HG03378 (cell line): ENCODE results near the gene NTHL1.
"Not testable (repeated sequence)": the region's sequence is repeated elsewhere in the genome, so short reads cannot be mapped to it uniquely, and the experiment has no call there.

Source experiments
- ATAC-seq: cut with Tn5 transposase; IDR thresholded peaks from one replicate; pipeline ENCODE4 v1.9.1; 2021; ENCODE audit warnings: mild to moderate bottlenecking, moderate library complexity; ENCODE audit not compliant: unreplicated experiment

Gene NTHL1

DNA sequence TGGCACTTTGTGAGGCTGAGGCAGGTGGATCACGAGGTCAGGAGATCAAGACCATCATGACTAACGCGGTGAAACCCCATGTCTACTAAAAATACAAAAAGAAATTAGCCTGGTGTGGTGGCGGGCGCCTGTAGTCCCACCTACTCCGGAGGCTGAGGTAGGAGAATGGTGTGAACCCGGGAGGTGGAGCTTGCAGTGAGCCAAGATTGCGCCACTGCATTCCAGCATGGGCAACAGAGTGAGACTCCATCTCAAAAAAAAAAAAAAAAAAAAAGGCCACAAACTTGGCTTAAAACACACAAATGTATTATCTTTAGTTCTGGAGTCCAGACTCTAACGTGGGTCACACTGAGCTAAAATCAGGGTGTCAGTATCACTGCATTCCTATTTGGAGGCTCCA, 35.9 kb downstream of the NTHL1 start:
- not testable (repeated sequence) for ATAC-seq

DNA sequence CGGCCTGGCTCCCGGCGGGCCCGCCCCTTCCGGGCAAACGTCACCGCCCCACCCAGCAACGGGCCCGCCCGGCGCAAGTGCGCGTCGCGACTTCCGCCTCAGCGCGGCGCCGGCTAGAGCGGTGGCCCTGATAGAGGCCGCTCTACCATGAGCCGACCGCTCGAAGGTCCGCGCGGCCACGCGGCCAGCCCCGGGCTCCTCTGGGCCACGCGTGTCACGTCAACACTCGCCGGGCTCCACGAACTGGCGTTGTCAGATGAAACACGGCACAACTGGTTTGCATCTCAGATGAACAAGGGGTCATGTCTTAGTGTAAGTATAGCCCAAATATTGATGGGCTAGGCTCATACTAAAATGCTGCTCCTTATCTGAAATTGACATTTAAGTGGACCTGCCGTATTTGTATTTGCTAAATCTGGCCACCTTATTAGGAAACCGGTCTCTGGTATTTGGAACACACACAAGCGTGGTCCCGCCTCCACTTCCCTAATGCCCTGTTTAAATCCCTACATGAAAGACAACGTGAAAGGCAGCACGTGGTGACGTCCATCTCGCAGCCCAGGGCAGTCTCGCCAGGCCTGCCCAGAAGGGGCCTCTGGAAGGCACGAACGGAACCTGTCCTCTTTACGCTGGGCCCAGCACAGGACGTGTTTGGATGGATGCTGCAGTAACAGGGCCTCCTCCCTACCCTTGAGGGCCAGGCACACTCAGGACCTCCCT, 37.7 kb downstream of the NTHL1 start, which contains the start of gene ZNF598:
ZNF598 (minus strand) TSS at position 31 of the 720 bp plus-strand sequence.
- no peak for ATAC-seq

DNA sequence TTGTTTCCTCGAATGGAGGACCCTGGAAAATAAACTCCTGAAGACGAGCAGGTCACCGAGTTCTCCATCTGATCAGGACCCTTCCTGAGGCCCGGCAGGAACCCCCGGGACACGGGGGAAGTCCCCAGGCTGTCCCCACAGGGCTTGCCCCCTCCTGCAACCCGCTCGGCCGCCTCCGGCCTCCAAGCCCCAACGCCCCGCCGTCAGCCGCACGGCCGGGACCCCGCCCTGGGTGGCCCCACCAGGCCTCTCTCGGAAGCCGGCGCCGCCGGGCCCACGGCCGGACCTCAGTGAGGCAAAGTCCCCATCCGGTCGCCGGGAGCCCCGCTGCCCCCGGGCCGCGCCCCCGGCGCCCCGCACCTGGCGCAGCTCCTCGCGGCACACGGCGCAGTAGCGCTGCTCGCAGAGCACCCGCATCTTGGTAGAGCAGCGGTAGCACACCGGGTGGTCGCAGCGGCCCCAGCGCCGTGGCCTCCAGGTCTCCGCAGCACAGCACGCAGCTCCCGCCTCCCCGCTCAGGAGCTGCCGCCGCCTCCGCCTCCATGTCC, 38.4 kb downstream of the NTHL1 start:
- no peak for ATAC-seq

DNA sequence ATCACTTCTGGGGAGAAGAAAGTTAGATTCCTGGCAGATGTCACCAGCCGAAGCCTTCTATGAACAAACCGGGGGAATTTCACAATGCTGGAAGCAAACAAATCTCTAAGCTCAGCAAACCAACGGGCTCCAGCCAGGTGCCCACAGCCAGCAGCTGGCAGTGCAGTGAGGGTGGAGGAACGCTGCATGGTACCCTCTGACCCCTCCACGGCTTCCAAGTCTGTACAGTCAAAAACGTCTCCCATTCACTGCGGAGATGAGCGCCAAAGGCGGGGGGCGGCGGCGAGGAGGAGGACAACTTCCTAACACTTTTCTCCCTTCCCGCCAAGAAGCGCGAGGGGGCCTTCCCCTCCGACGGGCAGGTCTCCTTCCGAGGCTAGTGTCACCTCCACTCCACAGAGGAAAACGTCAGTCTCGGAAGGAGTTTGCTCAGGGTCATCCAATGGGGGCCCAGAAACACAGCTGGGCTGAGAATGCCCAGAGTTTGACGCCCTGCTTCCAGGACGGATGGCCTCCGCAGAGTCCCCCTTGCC, 38.9 kb downstream of the NTHL1 start:
- no peak for ATAC-seq

DNA sequence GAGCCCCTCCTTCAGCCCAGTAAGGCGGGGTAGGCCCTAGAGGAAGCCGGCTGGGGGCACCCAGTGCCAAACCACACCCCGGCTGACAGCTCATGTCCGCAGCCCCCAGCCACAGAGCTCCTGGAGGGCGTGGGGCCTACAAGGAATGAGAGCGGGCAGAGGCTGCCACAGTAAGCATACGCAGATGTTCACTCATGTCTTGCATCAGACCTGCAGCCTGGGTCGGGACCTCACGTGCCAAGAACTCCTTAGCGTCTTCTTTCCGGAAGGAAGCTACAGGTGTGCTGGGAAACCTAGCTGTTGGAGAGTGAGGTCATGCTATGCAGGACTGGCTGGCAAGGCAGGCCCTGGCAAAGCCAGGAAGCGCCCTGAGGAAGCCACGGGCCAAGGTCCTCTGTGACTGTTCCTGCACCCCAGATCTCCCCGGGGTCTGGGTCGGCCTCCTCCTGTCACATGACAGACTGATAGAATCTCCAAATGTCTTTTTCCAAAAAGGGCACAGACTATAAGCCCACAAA, 39.6 kb downstream of the NTHL1 start:
- no peak for ATAC-seq

DNA sequence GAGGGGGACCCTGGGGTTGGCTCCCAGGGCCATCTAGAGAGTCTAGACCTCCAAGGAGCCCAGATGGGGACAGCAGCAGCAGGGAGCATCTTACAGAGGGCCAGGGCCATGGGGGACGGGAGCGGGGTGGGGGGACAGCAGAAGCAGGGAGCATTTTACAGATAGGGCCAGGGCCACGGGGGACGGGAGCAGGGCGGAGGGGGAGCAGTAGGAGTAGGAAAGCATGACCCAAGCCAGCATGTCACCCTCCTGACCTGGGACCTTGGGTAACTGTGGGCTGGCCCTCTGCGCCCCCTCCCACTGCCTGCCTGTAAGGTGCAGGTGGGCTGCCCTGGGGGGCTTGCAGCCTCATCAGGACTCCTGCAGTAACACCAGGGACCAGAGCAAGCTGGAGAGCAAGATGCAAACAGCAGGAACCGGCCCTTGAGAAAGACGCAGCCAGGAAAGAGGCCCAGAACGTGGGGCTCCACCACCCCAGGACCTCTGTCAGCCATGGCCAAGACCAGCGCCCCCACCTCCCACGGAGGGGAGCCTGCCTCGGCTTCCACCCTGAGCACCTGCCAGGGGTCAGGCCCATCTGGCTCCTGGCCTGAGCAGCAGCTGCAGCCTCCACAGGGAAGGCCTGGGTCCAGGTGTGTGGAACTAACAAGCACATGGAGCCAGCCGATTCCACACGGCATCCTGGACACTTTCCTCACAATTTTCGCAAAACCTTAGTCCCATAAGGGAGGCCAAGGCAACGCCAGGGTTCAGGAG, 40.4 kb downstream of the NTHL1 start:
- no peak for ATAC-seq

DNA sequence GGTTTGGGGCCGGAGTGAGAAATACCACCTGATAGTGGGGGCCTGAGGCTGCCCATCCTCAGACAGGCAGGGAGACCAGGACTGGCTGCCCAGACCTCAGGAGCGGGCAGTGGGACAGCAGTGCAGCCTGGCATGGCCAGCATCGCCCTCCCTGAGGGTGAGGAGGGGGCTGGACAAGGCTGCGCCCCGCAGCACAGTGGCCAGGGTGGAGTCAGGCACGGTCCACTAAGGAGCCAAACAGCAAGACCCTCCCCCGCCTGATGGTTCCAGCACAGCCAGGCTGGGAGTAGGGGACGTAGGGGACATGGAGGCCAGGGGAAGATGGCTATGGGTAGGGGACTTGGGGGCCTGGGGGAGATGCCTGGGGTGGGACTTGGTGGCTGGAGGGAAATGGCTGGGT, 41.3 kb downstream of the NTHL1 start:
- no peak for ATAC-seq

DNA sequence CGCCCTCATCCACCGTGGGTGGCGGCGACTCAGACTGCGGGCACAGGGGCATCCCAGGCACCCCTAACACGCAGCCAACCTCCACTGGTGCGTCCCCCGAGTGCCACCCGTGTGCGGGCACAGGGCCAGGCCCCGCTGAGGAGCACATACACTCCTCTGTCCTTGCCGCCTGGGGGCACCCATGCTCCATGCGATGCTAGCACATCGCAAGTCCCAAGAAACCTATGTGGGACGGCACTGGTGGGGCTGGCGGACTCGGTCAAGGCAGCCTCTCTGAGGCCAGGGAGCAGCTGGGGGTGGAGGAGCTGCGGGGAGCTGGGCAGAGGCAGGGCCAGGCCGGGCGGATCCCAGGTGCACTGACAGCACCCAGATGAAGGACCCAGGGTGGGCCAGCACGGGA, 42.0 kb downstream of the NTHL1 start:
- no peak for ATAC-seq

DNA sequence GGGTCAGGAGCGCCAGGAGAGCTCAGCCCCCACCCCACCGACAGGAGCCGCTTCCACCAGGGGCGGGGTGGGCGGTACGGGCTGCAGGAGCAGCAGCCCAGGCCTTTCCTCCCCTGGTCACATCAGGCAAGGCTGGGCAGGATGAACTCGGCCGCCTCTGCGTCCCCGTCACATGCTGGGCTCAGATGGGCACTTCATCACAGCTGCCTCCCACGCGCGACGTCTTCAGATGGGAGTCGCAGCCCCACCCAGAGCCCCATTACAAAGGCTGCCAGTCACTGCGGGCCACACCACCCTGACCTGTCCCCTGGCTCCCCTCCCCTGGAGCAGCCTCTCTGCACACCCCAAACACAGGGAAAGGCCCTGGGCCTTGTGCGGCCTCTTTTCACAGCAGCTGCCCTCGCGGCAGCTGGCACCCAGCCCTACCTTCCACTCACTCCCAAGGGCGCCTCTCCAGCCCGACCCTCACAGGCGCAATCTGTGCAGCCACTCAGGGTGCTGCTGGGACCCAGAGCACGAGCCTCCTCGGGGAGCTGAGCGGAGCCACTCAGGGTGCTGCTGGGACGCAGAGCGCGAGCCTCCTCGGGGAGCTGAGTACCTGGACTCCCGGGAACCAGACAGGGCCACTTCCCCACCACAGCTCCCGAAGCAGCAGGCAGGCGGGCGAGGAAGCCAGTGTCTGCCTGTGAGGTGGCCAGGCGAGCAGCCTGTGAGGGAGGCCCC, 42.7 kb downstream of the NTHL1 start:
- ATAC-seq = no peak

DNA sequence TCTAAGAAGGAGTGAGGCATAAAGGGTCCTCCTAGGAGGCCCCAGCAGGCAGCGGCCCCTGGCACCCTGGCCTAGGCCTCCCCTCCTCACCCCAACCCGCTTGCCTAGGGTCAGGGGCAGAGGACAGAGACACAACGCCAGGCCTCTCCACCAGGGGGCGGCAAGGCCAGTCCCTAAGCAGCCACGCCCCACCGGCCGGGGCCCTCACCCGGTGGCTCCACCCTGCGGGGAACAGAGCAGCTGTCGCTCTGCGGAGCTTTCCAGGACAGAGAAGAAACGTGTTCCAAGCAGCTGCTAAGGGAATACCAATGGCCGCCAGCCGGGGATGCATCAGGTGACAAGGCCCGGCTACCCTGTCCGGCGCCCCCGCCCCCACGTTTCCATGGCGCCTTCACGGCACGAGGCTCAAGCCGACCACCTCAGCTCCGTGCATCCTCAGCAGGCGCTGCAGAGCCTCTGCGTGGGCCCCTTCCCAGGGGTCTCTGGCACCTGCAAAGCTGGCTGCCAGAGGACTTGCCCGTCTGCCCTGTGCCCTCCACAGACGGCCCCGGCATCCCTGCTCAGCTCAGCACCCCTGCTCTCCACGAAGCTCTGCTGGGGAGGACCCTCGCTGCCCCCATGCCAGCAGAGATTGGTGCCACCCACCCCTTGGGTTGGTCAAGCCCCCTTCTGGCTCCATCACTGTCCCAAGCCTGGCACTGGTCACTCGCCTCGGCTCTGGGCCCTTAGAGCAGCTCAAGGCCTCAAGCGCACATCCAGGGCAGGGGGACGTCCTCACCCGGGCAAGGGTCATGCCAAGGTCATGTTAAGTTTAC, 43.6 kb downstream of the NTHL1 start:
- ATAC-seq = no peak

DNA sequence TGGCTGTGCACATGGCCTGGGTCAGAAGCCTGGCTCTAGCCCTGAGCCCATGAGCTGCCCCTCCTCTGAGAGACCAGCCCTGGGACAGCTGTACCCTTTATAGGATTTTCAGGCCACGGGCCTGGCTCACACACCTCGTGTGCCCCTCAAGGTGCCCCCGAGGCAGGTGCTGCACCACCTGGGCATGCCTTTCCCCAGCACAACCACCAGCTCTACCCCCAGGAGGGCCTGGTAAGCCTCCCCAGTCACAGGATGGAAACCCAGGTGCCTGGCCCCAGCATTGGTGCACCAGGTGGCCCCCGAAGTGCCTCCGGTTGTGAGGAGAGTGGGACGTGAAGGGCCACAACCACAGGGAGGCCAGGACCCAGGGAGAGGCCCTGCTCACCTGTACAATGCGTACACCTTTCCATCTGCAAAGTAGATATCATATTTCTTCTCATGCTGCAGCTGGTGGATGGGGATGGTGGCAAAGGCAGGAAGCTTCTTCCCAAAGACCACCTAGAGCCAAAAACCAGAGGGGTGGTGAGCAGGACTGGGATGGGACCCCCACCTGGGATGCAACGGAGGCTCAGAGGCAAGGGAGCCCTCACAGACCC, 44.3 kb downstream of the NTHL1 start:
- ATAC-seq = no peak

DNA sequence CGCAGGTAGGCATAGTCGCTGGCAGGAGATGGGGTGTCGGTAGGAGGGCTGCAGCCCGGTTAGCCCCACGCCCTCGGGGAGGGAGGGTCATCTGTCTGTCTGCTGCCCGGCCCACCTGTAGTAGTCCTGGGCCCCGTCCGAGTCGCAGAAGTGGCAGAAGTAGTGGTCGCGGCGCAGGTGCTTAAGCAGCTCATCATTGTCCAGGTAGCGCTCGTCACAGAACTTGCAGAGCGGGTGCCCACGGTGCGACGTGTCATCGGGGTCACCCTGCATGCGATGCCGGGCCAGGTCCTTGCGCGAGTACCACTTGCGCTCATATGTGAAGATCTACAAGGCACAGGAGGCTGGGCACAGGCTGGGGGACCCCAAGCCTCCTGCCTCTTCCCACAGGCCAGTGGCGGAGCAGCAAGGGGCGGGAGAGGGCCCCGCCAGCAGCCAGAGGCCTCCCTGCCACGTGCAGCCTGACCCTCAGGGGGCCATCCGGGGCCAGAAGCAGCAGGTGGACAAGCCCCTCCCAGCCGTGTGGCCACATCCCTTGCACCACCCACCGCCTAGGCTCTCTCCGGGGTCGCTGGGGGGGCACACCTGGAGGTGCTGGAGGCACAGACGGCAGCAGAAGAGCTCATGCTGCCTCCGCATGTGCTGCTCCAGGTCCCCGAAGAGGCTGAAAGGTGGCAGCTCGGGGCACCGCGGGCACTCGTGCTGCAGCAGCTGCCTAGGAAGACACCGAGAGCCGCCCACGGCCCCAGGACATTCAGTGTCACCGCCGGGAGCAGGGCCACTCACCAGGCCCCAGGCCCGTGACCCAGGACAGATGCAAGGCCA, 45.0 kb downstream of the NTHL1 start:
- no peak for ATAC-seq

DNA sequence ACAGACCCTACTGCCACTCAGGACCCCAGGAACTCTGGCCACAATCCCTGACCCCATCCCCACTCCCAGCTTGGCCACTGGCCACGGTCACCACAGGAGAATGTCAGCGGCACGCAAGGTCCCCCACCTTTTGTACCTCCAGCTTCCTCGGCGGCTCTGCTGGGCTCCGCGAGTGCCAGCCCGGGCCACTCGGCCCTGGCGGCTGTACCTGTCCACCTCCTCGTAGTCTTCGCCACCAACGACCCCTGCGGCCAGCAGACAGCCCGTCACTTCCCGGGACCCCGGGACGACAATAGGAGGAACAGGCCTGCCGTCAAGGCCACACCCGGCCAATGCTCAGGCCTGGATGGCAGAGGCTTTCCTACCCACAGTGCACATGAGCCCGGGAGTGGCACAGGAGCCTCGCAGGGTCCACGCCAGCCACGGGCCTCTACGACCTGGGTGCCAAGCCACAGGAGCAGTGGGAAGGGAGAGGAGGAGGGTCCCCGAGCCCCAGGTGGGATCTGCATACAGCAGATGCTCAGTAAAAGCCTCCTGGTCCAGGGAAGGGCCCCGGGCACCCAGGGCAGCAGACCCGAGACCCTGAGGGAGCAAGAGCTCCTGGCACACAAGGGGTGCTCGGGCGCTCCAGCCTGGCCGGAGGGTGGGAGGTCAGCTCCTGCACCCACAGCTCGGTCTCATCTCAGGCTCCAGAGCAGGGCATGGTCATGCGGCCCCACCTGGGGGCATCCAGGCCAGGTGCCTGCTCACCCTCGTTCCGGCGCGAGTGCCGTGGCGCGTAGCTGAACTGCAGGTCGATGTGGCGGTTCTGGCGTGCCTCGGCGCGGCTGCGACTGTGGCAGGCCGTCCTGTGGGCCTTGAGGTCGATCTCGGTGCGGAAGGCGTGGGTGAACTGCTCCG, 45.9 kb downstream of the NTHL1 start:
- no peak for ATAC-seq

DNA sequence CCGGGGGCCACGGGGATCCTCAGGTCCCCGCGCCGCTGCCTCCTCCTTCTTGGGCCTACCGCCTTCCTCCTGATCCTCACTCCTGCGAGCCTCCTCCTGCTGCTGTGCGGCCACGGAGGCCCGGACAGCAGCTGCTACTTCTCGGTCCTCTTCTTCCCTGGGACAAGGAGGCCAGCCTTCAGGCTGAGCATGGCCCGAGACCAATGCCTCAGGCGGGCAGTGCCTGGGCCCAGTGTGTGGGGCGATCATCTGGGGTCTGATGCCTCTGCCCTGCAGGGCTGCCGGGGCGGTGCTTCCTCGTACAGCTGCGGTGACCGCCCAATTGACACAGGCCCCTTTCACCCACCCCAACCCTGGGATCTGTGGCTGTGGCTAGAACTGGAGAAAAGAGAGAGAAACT, 46.6 kb downstream of the NTHL1 start:
- ATAC-seq = no peak

DNA sequence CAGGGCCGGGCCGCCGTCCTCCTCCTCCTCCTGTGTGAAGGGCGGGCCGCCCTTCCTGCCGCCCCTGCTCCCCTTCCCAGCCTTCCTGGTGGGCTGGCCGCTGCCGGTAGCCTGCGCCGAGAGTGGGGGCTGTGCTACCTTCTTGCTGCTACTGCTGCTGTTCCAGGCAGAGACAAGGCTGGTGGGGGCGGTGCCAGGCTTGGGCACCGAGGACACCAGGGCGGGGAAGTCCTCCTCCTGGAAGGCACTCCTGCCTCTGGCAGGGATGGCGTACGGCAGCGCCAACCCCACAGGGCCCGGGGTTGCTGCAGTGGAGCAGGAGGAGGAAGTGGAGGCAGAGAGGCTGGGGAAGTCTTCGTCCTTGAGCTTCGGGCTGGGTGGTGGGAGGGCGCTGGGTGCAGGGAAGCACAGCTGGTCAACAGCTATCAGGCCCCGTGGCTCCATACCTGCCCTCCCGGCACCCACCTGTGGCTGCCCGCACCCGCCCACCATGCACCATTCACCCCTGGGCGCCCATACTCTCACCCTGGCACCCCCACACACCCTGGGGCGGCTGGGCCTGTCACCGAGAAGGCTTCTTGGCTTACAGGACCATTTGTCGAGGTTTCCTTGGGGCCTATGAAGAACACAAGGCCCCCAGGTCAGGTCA, 47.6 kb downstream of the NTHL1 start:
- no peak for ATAC-seq

DNA sequence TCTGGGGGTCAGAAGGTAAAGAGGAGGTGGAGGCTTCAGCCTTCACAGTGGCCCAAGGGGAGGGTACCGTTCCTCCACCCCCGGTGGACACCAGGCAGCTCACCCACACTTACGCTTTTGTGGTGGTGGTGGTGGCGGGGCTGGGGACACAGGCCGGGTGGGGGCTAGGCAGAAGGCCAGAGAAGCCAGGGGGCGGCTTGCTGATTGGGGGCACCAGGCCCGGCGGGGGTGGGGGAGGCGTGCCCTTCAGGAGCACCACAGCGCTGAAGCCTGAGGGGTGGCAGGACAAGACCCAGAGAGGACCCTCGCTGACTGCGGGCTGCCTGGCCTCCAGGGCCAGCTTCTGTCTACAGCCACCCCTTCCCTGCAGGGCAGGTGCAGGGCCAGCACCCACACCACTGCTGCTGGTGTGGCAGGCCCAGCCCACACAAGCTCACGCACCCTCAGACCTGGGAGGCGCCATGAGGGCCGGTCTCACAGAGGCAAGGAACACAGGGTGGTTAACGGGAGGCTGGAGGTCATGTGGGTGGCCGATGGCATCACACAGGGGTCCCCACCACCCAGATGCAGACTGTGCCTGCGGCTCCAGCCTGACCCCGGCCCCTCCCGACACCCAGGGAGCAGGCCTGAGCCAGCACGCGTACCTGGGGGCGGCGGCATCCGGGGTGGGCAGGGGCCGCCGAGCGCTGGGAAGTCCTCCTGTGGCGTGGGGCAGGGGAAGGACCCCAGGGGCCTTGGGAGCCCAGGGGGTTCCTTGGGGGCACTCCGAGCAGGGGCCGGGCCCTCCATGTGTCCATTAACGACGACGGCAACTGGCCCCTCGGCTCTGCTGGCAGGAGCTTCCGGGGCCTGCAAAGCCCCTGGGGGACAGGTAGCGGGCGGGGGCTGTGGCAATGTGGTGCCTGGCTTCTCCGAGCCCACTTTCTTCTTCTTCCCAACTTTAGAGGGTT, 48.5 kb downstream of the NTHL1 start:
- no peak for ATAC-seq
